Liver (tissue), 3 donors: ENCODE data around the gene TNPO2.

Experiments
- GABPA ChIP-seq, 2 donors: IDR thresholded peaks in 1 of 2; conservative IDR thresholded peaks in 1 of 2; 2 replicates each; pipeline ENCODE4 v1.6.1; 2016; ENCODE audit warnings: antibody characterized with exemption in 2 of 2, mild to moderate bottlenecking in 1 of 2, moderate library complexity in 1 of 2
- HNF4A ChIP-seq, 2 donors: conservative IDR thresholded peaks; 2 replicates each; pipeline ENCODE4 v1.6.1; 2016; ENCODE audit warnings: antibody characterized with exemption in 2 of 2, mild to moderate bottlenecking in 2 of 2
- JUND ChIP-seq, 2 donors: IDR thresholded peaks; 2 replicates each; pipeline ENCODE4 v1.6.1; 2016; ENCODE audit warnings: antibody characterized with exemption in 2 of 2
- NR2F2 ChIP-seq: IDR thresholded peaks from 2 replicates; pipeline ENCODE4 v1.6.1; 2016; ENCODE audit warnings: antibody characterized with exemption
- RAD21 ChIP-seq, 2 donors: IDR thresholded peaks; 2 replicates each; pipeline ENCODE4 v1.6.1; 2016; ENCODE audit warnings: antibody characterized with exemption in 2 of 2, mild to moderate bottlenecking in 2 of 2
- SP1 ChIP-seq: IDR thresholded peaks from 2 replicates; pipeline ENCODE4 v1.6.1; 2018; ENCODE audit warnings: antibody characterized with exemption, mild to moderate bottlenecking
- YY1 ChIP-seq: IDR thresholded peaks from 2 replicates; pipeline ENCODE4 v1.6.1; 2016; ENCODE audit warnings: antibody characterized with exemption, mild to moderate bottlenecking
- TF ChIP-seq, protein P1 (sequence below): fragments of 150-350 bp; IDR thresholded peaks from 2 replicates; pipeline ENCODE4 v1.5.1; 2017; ENCODE audit warnings: improper control_type of control experiment, low read depth, low read length; ENCODE audit not compliant: missing input control
- TF ChIP-seq, protein P2 (sequence below): IDR thresholded peaks from 2 replicates; pipeline ENCODE4 v1.6.1; 2016; ENCODE audit warnings: antibody characterized with exemption
- TF ChIP-seq, protein P3 (sequence below): IDR thresholded peaks from 2 replicates; pipeline ENCODE4 v1.6.1; 2016; ENCODE audit warnings: antibody characterized with exemption, mild to moderate bottlenecking
- donor health status: healthy.
- donor health status: healthy.

DNA sequence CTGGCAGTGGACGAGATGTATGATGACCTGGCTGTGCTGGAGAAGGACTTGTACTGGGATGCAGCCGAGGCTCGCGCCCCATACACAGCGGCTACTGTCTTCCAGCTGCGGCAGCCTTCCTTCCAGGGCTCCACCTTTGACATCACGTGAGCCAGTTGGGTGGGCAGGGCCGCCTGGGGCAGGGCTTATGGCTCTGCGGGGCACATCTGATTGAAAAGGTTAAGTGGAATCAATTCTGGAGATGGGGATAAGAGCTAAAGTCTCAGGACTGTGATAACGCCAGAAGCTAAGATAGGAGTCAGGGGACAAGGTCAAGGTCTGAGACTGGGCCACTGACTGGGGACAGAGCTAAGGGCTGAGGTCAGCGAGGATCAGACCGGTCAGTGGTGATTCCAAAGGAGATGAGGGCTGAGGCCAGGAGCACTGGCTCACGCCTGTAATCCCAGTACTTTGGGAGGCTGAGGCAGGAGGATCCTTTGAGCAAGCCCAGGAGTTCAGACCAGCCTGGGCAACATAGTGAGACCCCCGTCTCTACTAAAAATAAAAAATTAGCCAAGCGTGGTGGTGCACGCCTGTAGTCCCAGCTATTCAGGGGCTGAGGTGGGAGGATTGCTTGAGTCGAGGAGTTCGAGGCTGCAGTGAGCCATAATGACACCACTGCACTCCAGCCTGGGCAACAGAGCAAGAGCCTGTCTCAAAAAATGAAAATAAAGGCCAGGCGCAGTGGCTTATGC, 32.6 kb upstream of the TNPO2 start:
- TF ChIP-seq, protein P1, sequence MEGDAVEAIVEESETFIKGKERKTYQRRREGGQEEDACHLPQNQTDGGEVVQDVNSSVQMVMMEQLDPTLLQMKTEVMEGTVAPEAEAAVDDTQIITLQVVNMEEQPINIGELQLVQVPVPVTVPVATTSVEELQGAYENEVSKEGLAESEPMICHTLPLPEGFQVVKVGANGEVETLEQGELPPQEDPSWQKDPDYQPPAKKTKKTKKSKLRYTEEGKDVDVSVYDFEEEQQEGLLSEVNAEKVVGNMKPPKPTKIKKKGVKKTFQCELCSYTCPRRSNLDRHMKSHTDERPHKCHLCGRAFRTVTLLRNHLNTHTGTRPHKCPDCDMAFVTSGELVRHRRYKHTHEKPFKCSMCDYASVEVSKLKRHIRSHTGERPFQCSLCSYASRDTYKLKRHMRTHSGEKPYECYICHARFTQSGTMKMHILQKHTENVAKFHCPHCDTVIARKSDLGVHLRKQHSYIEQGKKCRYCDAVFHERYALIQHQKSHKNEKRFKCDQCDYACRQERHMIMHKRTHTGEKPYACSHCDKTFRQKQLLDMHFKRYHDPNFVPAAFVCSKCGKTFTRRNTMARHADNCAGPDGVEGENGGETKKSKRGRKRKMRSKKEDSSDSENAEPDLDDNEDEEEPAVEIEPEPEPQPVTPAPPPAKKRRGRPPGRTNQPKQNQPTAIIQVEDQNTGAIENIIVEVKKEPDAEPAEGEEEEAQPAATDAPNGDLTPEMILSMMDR, result no peak
- TF ChIP-seq GABPA (IDR thresholded peaks at IDR 0.05 in 1 of 2, conservative IDR thresholded peaks at IDR 0.05 in 1 of 2) (no peak), SP1 (no peak), JUND (IDR thresholded peaks at IDR 0.05) (no peak), RAD21 (IDR thresholded peaks at IDR 0.05) (no peak), HNF4A (conservative IDR thresholded peaks at IDR 0.05) (no peak), NR2F2 (no peak), YY1 (no peak)
- TF ChIP-seq, protein P2, sequence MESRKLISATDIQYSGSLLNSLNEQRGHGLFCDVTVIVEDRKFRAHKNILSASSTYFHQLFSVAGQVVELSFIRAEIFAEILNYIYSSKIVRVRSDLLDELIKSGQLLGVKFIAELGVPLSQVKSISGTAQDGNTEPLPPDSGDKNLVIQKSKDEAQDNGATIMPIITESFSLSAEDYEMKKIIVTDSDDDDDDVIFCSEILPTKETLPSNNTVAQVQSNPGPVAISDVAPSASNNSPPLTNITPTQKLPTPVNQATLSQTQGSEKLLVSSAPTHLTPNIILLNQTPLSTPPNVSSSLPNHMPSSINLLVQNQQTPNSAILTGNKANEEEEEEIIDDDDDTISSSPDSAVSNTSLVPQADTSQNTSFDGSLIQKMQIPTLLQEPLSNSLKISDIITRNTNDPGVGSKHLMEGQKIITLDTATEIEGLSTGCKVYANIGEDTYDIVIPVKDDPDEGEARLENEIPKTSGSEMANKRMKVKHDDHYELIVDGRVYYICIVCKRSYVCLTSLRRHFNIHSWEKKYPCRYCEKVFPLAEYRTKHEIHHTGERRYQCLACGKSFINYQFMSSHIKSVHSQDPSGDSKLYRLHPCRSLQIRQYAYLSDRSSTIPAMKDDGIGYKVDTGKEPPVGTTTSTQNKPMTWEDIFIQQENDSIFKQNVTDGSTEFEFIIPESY, result no peak
- TF ChIP-seq, protein P3, sequence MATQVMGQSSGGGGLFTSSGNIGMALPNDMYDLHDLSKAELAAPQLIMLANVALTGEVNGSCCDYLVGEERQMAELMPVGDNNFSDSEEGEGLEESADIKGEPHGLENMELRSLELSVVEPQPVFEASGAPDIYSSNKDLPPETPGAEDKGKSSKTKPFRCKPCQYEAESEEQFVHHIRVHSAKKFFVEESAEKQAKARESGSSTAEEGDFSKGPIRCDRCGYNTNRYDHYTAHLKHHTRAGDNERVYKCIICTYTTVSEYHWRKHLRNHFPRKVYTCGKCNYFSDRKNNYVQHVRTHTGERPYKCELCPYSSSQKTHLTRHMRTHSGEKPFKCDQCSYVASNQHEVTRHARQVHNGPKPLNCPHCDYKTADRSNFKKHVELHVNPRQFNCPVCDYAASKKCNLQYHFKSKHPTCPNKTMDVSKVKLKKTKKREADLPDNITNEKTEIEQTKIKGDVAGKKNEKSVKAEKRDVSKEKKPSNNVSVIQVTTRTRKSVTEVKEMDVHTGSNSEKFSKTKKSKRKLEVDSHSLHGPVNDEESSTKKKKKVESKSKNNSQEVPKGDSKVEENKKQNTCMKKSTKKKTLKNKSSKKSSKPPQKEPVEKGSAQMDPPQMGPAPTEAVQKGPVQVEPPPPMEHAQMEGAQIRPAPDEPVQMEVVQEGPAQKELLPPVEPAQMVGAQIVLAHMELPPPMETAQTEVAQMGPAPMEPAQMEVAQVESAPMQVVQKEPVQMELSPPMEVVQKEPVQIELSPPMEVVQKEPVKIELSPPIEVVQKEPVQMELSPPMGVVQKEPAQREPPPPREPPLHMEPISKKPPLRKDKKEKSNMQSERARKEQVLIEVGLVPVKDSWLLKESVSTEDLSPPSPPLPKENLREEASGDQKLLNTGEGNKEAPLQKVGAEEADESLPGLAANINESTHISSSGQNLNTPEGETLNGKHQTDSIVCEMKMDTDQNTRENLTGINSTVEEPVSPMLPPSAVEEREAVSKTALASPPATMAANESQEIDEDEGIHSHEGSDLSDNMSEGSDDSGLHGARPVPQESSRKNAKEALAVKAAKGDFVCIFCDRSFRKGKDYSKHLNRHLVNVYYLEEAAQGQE, result no peak
